Activated CD8-positive, alpha-beta memory T cell treated with anti-CD3 and anti-CD28 coated beads, Interleukin-2, amount 50 U/mL, for 48 hours (primary cell): Measurements from ENCODE around the gene LYVE1.
"Not testable (repeated sequence)": the region's sequence is repeated elsewhere in the genome, so short reads cannot be mapped to it uniquely, and the experiment has no call there.

Experiments
- DNase-seq: peaks from one replicate; pipeline ENCODE4 v3.0.0-alpha.2; 2020

Gene LYVE1

DNA sequence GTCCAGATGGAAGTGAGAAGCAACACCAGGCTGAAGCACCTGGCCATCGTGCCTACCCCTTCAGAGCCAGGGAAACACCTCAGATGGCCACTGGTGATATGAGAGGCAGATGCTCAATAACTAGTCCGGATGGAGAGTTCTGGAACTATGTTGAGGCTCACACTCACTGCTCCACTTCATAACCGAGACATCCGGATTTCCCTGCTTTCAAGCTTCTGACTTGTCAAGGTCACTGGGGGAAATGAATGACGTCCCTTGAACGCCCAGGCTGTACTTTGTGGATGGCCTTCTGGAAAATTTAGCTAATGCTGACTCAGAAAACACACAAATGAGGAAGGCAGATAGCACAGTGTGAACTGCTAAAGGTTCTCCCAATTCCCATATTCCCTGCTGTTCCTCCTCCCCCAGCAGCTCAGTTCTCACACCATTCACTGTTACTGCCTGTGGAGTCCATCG, at the start of gene LYVE1:
Gene LYVE1 (minus strand): TSS at position 180 of the 456 bp plus-strand sequence. CDS start 133 bp downstream, at position 47.
- no peak for DNase-seq

- DNase-seq: no peak
Measured at GRCh38 chr11:10617551-10617950, 49.1 kb upstream of the LYVE1 start.

- no peak for DNase-seq
Measured at GRCh38 chr11:10611979-10612862, 43.8 kb upstream of the LYVE1 start.

GRCh38 chr11:10609636-10610035, 41.2 kb upstream of the LYVE1 start:
- no peak for DNase-seq

GRCh38 chr11:10608584-10608983, 40.1 kb upstream of the LYVE1 start:
- DNase-seq: no peak

DNA sequence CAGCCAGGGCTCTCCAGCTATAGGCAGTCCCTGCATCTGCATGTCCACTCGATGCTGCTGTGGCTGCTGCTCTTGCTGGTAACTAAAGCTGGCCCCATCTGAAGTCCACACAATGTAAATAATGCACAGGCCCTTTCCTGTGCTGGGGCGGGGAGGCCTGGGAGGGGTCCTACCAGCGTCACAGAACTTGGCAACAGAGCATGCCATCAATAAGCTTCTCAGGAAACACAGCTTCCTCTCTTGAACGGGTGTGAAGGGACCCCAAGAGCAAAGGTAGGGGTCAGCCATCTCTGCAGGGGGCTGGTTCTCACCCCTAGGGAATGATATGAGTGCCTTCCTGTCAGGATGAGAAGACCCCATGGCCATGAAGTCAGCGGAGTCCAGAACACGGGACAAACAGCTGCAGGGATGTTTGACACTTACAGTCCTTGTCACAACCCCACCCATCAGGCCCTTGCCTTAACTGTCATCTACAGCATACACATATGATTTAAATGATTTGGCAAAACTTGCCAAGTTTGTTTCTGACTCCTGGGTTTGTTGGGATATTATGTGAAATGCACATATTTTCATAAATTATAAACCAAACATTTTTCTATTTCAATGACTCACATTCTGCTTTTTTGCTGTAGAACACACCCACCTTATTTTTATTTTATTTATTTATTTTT, 39.1 kb upstream of the LYVE1 start:
- no peak for DNase-seq

GRCh38 chr11:10606536-10607208, 38.2 kb upstream of the LYVE1 start:
- no peak for DNase-seq

GRCh38 chr11:10605941-10606381, 37.5 kb upstream of the LYVE1 start:
- no peak for DNase-seq

DNA sequence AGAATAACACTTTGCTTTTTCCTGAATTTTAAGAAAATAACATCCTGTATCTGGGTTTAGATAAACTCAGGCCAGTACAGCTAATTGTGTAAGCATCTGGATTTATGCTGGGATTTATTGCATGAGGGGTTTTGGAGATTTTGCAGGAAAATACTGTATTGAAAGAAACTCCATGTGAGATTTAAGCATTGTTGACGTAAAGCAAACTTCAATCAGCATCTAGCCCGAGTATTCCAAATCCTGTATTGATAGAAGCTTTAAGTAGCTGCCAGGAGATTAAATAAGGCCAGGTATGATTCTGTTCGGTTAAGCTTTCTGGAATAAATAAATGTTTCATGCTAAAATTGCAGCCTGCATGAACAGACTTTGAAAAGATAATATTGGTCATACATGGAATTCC, 36.3 kb upstream of the LYVE1 start:
- DNase-seq: no peak

- DNase-seq: no peak
Measured at GRCh38 chr11:10604340-10604748, 35.9 kb upstream of the LYVE1 start.

- no peak for DNase-seq
Measured at GRCh38 chr11:10603721-10604297, 35.3 kb upstream of the LYVE1 start.

- no peak for DNase-seq
Measured at GRCh38 chr11:10602945-10603344, 34.5 kb upstream of the LYVE1 start.

DNA sequence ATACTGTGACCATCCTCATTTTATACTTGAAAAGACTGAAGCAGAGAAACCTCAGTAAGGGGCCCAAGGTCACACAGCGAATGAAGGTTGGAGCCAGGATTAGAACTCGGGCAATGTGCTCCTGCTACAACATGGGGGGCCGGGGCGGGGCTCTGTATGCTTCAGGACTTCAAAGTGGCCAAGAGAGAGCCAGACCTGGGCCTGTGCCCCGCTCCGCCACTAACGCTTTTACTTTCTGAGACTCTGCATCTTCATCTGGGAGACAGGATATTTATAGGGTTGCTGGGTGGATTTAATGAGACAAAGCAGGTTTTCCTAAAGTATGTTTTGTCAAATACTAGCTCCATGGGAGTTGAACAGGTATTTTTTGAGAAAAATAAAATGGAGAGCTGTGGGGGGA, 33.9 kb upstream of the LYVE1 start:
- DNase-seq: no peak

- DNase-seq: no peak
Measured at GRCh38 chr11:10601837-10602236, 33.4 kb upstream of the LYVE1 start.

- DNase-seq: no peak
Measured at GRCh38 chr11:10600570-10601248, 32.2 kb upstream of the LYVE1 start.

DNA sequence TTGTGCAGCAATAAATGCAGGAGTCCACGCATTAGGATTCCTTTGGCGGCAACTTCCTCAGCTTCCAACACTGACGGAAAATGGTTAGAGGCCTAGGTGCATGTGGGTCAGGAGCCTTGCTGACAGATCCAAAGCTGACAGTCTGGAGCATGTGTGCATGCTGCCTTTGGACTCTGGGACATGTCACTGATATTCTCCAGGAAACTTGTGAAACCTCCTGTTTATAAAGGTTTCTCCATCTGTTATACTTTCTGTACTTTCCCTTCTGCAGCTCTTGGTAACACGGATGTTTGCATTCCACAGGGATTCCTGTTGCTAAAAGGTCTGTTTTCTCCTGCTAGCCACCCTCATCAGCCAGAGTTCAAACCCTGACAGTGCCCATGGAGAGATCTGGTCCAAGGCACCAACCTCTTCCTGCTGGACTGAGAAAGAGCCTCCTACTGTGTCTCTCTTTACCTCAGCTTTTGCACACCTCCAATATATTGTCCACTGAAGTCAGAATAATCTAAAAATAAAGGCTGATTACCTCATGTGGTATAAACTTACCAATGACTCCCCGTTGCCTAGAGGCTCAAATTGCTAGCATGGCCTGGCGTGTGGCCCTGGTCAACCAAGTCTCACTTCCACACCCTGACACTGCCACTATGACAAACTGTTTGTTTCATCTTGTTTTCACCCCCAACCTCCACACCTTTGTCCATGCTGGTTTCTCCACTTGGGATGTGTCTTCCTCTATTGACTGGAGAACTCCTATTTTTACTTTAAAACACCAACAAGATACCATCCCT, 31.1 kb upstream of the LYVE1 start:
- DNase-seq: no peak

DNA sequence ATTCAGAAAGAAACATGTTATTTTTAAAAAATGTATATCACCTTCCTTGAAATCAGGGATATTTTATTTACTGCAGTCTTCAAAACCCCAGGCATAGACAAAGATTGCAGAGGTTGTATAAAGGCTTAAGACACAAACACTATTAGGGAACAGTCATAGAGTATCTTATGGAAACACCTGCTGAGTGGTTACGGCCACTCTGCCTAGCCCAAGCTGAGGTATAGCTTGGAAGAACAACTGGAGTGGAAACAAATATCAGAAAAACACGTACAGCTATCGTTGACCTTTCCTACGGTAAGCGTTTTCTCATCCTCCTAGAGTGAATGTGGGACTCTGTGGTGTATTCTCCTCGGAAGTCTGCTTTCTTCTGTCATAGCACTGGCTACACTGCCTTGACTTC, 30.4 kb upstream of the LYVE1 start:
- no peak for DNase-seq

DNA sequence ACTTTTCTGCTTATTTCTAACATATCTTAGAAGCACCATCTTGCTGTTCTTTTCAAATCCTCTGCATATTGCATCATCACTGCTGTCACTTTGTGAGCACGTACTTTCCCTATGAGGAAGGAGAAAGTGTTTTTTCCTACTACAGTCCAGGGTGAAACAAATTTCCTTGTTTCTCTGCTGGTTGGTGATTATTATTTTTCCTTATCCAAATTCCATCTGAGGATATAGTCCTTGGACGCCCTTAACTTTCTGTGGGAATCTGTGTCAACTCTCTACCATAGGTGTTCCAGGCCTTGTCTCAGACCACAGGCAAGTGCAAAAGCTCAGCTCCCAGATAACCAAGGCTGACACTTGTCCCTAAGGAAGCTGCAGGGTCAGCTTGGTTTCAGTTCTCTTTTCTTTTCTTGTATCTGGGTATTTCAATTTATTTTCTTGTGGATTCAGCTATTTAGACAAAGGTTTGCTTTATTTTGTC, 29.4 kb upstream of the LYVE1 start:
- DNase-seq: no peak

- not testable (repeated sequence) for DNase-seq
Measured at GRCh38 chr11:10595840-10596239, 27.4 kb upstream of the LYVE1 start.

DNA sequence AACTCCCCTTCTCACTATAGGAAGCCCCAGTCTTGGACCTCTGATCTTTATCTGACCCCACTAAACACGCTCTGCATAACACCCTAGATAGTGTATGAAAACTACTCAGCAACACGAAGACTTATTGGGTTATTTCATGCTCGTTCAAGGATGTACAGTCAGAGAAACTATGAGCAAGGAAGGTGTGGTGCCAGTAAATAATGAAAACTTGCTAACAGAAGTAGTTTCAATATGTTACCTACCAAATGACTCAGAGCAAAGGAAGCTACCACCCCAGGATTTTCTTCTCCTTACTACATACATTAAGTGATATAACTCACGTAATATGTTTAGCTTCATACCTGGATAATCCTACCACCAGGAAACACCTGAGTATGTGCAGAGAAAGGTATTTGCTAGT, 25.9 kb upstream of the LYVE1 start:
- no peak for DNase-seq

GRCh38 chr11:10592331-10592730, 23.9 kb upstream of the LYVE1 start:
- no peak for DNase-seq

DNA sequence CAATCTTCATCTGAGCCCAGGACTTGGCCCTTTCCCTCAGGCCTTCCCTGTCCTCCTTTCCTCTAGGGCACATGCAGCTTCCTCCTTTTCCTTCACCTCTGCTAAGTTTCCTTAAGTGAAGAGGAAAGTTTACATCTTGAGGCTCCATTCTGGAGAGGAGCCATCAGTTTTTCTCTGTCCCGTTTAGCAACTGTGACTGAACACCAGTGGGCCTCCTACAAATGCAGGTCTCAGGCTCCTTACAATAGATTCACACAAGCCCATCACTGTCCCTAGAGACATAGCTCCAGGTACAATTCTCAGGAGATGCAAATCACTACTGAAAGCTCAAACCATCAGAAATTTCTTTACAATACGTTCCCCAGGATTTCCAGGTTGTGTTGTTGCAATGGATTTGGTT, 23.3 kb upstream of the LYVE1 start:
- DNase-seq: no peak
